Esophagus muscularis mucosa (tissue), 3 donors: ENCODE data around the gene CCDC85C.

Experiments used
- POLR2A ChIP-seq: fragments of 450-650 bp; IDR thresholded peaks from one replicate; pipeline ENCODE4 v1.6.1; 2017; ENCODE audit warnings: antibody characterized with exemption, moderate library complexity, mild to moderate bottlenecking, low read depth
- POLR2AphosphoS5 ChIP-seq, 2 donors: sonication (generic); formaldehyde crosslinking; IDR thresholded peaks; one replicate each; pipeline ENCODE4 v1.6.1; 2017; ENCODE audit warnings: antibody characterized with exemption in 2 of 2
- TF ChIP-seq, protein P1 (sequence below), 3 experiments: fragments of 200-600 bp in 2 of 3; fragments of 450-650 bp in 1 of 3; sonication (generic) in 2 of 3; IDR thresholded peaks; one replicate each; pipeline ENCODE4 v1.5.1; 2017 to 2019; ENCODE audit warnings: antibody characterized with exemption in 3 of 3, mild to moderate bottlenecking in 2 of 3, moderate library complexity in 1 of 3

DNA sequence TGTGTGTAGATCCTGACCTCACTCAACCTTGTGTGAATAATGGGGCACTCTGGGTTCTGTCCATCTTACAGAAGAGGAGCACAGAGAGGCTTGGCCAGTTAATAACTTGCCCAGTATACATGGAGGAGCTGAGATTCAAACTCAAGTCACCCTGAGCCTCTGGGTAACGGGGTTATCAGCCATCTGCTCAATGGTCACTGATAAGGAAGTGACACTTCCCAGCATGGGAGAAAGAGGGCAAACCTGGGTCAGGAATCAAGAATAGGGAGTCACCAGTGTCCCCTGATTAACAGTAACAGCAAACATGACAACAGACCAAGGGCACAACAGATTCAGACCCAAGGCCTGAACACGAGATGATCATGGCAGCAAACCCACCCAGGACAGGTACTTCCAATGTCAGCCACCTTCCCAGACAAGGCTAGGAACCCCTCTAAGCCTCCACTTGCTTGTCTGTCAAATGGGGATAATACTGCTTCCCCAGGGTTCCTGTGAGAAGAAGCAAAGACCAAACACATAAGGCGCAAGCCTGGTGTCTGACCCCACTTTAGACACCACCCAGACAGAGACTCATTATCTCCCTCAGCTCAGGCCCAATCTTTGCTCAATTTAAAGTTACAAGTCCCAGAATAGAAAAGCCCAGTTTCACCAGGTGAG, 3.6 kb downstream of the CCDC85C start:
- TF ChIP-seq, protein P1, sequence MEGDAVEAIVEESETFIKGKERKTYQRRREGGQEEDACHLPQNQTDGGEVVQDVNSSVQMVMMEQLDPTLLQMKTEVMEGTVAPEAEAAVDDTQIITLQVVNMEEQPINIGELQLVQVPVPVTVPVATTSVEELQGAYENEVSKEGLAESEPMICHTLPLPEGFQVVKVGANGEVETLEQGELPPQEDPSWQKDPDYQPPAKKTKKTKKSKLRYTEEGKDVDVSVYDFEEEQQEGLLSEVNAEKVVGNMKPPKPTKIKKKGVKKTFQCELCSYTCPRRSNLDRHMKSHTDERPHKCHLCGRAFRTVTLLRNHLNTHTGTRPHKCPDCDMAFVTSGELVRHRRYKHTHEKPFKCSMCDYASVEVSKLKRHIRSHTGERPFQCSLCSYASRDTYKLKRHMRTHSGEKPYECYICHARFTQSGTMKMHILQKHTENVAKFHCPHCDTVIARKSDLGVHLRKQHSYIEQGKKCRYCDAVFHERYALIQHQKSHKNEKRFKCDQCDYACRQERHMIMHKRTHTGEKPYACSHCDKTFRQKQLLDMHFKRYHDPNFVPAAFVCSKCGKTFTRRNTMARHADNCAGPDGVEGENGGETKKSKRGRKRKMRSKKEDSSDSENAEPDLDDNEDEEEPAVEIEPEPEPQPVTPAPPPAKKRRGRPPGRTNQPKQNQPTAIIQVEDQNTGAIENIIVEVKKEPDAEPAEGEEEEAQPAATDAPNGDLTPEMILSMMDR (IDR thresholded peaks at IDR 0.05): no peak
- TF ChIP-seq POLR2A (no peak), POLR2AphosphoS5 (IDR thresholded peaks at IDR 0.05) (no peak)
